ENCODE results near the gene FYB2. TPM values are rescaled to one million over a fixed set of nuclear protein-coding genes. Genes with fewer than 3 reads are reported as not detected.

The FYB2 gene
- total RNA-seq, 1 experiment from 2014 or later: 0.47 TPM

- no peaks in the 10 kb centered on the region for H3K4me1 ChIP-seq (ENCODE audit: insufficient read depth, low read length, poor library complexity, severe bottlenecking)
- DNase-seq (ENCODE audit: low spot score): no peak
- CTCF ChIA-PET: no interaction called here
- no TSS peak for BruUV-seq (replicated peaks)
- no peak overlapping the region for H3K27ac ChIP-seq (ENCODE audit: low read depth, low read length, poor library complexity, severe bottlenecking)
- TF ChIP-seq EZH2 (IDR thresholded peaks at IDR 0.05; ENCODE audit: borderline replicate concordance, low read depth, low read length, poor library complexity, severe bottlenecking): no peak
- no peak for TF ChIP-seq CTCF (conservative IDR thresholded peaks at IDR 0.05; ENCODE audit: low read depth, low read length)
- H3K36me3 ChIP-seq (ENCODE audit: insufficient read depth, low read length, poor library complexity, severe bottlenecking): no peaks in the 10 kb centered on the region
- no peaks in the 10 kb centered on the region for H3K9me3 ChIP-seq (ENCODE audit: low read depth, low read length, poor library complexity, severe bottlenecking)
- intact Hi-C loops (cut with micrococcal nuclease; ENCODE audit: unreplicated experiment): no loop called here
- peaks cover 7% of the 10 kb centered on the region for H3K27me3 ChIP-seq (replicated peaks; ENCODE audit: insufficient read depth, low read depth, low read length, poor library complexity)
- POLR2A ChIA-PET (ENCODE audit: low non-redundant PET): no interaction called here
- H3K4me3 ChIP-seq (ENCODE audit: low read depth, low read length, poor library complexity, severe bottlenecking): no peak overlapping the region
Observed at GRCh38 chr1:56719171-56719570, 100.0 kb downstream of the FYB2 start.

- intact Hi-C loops (cut with micrococcal nuclease; ENCODE audit: unreplicated experiment): no loop called here
- BruUV-seq (replicated peaks): no TSS peak
Observed at GRCh38 chr1:56715156-56715555, 104.0 kb downstream of the FYB2 start.

GRCh38 chr1:56713112-56713511 lies 106.1 kb downstream of the FYB2 start:
- CTCF ChIA-PET: interaction anchor here (0.6 kb wide), 1 partner anchor 103 kb away, joined by 3 read pairs; no protein-coding TSS in a partner anchor

More at GRCh38 chr1:56715156-56715555, 104.0 kb downstream of the FYB2 start:
- H3K27ac ChIP-seq (ENCODE audit: low read depth, low read length, poor library complexity, severe bottlenecking): no peak overlapping the region
- no peaks in the 10 kb centered on the region for H3K4me1 ChIP-seq (ENCODE audit: insufficient read depth, low read length, poor library complexity, severe bottlenecking)
- H3K27me3 ChIP-seq (replicated peaks; ENCODE audit: insufficient read depth, low read depth, low read length, poor library complexity): no peaks in the 10 kb centered on the region
- no peak for DNase-seq (ENCODE audit: low spot score)
- H3K9me3 ChIP-seq (ENCODE audit: low read depth, low read length, poor library complexity, severe bottlenecking): no peaks in the 10 kb centered on the region
- TF ChIP-seq EZH2 (IDR thresholded peaks at IDR 0.05; ENCODE audit: borderline replicate concordance, low read depth, low read length, poor library complexity, severe bottlenecking) (no peak), CTCF (conservative IDR thresholded peaks at IDR 0.05; ENCODE audit: low read depth, low read length) (no peak)
- POLR2A ChIA-PET (ENCODE audit: low non-redundant PET): no interaction called here
- H3K4me3 ChIP-seq (ENCODE audit: low read depth, low read length, poor library complexity, severe bottlenecking): no peak overlapping the region
- no peaks in the 10 kb centered on the region for H3K36me3 ChIP-seq (ENCODE audit: insufficient read depth, low read length, poor library complexity, severe bottlenecking)
- CTCF ChIA-PET: no interaction called here

More at GRCh38 chr1:56713112-56713511, 106.1 kb downstream of the FYB2 start:
- Histone ChIP-seq H3K36me3 (ENCODE audit: insufficient read depth, low read length, poor library complexity, severe bottlenecking) (no peaks in the 10 kb centered on the region), H3K27ac (ENCODE audit: low read depth, low read length, poor library complexity, severe bottlenecking) (no peak overlapping the region), H3K27me3 (replicated peaks; ENCODE audit: insufficient read depth, low read depth, low read length, poor library complexity) (peaks cover 2% of the 10 kb centered on the region), H3K9me3 (ENCODE audit: low read depth, low read length, poor library complexity, severe bottlenecking) (no peaks in the 10 kb centered on the region), H3K4me1 (ENCODE audit: insufficient read depth, low read length, poor library complexity, severe bottlenecking) (no peaks in the 10 kb centered on the region), H3K4me3 (ENCODE audit: low read depth, low read length, poor library complexity, severe bottlenecking) (no peak overlapping the region)
- intact Hi-C loops (cut with micrococcal nuclease; ENCODE audit: unreplicated experiment): no loop called here
- POLR2A ChIA-PET (ENCODE audit: low non-redundant PET): no interaction called here
- BruUV-seq (replicated peaks): no TSS peak
- TF ChIP-seq CTCF (conservative IDR thresholded peaks at IDR 0.05; ENCODE audit: low read depth, low read length): no peak
- TF ChIP-seq EZH2 (IDR thresholded peaks at IDR 0.05; ENCODE audit: borderline replicate concordance, low read depth, low read length, poor library complexity, severe bottlenecking): no peak
- DNase-seq (ENCODE audit: low spot score): no peak
